NCI-H748 (cell line): ENCODE results near the gene C1orf87.

ENCODE experiments used
- DNase-seq: peaks from one replicate; lab custom pipeline; 2025; ENCODE audit not compliant: unreplicated experiment; lab: John Stamatoyannopoulos, UW

C1orf87 gene

GRCh38 chr1:59952065-59952464 is 121.5 kb downstream of the C1orf87 start:
- DNase-seq: no peak

- DNase-seq: no peak
These were observed 123.9 kb downstream of the C1orf87 start for GRCh38 chr1:59949648-59950047.

GRCh38 chr1:59948990-59949389 is 124.6 kb downstream of the C1orf87 start:
- DNase-seq: no peak

GRCh38 chr1:59947047-59947938 is 126.3 kb downstream of the C1orf87 start:
- peak; percentile 68 for DNase-seq

GRCh38 chr1:59945790-59946189 is 127.8 kb downstream of the C1orf87 start:
- no peak for DNase-seq
